ENCODE measurements around the gene RSPH6A. TPM values are rescaled to one million over a fixed set of nuclear protein-coding genes. Genes with fewer than 3 reads are reported as not detected.

The RSPH6A gene
- total and polyA plus RNA-seq, 10 of the 15 experiments (the other 5 are each of a cell fraction or from before 2014, with no cell fraction given), result 0.03 to 0.41 (median 0.22) TPM; not detected in 4

DNA sequence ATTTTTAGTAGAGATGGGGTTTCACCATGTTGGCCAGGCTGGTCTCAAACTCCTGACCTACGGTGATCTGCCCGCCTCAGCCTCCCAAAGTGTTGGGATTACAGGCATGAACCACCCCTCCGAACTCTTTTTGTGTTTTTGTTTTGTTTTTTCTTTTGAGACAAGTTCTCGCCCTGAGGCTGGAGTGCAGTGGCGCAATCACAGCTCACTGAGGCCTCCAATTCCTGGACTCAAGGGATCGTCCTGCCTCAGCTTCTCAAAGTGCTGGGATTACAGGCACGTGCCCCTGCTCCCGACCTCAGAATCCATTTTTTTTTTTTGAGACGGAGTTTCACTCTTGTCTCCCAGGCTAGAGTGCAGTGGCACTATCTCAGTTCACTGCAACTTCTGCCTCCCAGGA lies 57.4 kb downstream of the RSPH6A start:
- no TSS peak for BruUV-seq (replicated peaks)
- no peak for ATAC-seq
- H3K4me2 ChIP-seq (ENCODE audit: control insufficient read depth, insufficient read depth), result no peak overlapping the region
- ChIA-PET CTCF (interaction anchor here (1.0 to 1.1 kb wide), 3 partner anchors 13 to 42 kb away, joined by 3 to 4 read pairs (median 3); no protein-coding TSS in a partner anchor), SMC1A (ENCODE audit: uncharacterized antibody, unreplicated experiment) (no interaction called here), RAD21 (ENCODE audit: unreplicated experiment) (interaction anchor here (1.2 kb wide), 1 partner anchor 12 kb away, joined by 3 read pairs; the partner anchor contains the start of gene SIX5), POLR2A (no interaction called here)
- H3K9ac ChIP-seq (ENCODE audit: control insufficient read depth, insufficient read depth, low read length), result no peak overlapping the region
- no peaks in the 10 kb centered on the region for H3K79me2 ChIP-seq (ENCODE audit: control insufficient read depth, insufficient read depth, low read length)
- H3K36me3 ChIP-seq (ENCODE audit: control insufficient read depth in 2 of 2, insufficient read depth in 2 of 2, low read length in 1 of 2), result no peaks in the 10 kb centered on the region
- FAIRE-seq, result no peak
- H3K27ac ChIP-seq (ENCODE audit: control insufficient read depth, insufficient read depth), result no peak overlapping the region
- TF ChIP-seq ZBED1 (IDR thresholded peaks at IDR 0.05; ENCODE audit: borderline replicate concordance) (no peak), PAX5 (IDR thresholded peaks at IDR 0.05; ENCODE audit: borderline replicate concordance, low read depth, low read length) (no peak), ZNF217 (IDR thresholded peaks at IDR 0.05) (no peak), ZZZ3 (IDR thresholded peaks at IDR 0.05; ENCODE audit: control insufficient read depth, insufficient read length, low read depth) (no peak), STAT1 (conservative IDR thresholded peaks at IDR 0.05) (no peak), RAD51 (IDR thresholded peaks at IDR 0.05) (no peak), SREBF1 (IDR thresholded peaks at IDR 0.05; ENCODE audit: low read length) (no peak)
- TF ChIP-seq, protein P1, sequence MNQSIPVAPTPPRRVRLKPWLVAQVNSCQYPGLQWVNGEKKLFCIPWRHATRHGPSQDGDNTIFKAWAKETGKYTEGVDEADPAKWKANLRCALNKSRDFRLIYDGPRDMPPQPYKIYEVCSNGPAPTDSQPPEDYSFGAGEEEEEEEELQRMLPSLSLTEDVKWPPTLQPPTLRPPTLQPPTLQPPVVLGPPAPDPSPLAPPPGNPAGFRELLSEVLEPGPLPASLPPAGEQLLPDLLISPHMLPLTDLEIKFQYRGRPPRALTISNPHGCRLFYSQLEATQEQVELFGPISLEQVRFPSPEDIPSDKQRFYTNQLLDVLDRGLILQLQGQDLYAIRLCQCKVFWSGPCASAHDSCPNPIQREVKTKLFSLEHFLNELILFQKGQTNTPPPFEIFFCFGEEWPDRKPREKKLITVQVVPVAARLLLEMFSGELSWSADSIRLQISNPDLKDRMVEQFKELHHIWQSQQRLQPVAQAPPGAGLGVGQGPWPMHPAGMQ (IDR thresholded peaks at IDR 0.05; ENCODE audit: borderline replicate concordance), result no peak
- H3K4me1 ChIP-seq (ENCODE audit: control insufficient read depth, insufficient read depth, low read length), result no peaks in the 10 kb centered on the region
- no peaks in the 10 kb centered on the region for H3K9me3 ChIP-seq (replicated peaks; ENCODE audit: control insufficient read depth, insufficient read depth, low read length)
- in situ Hi-C loops (cut with MboI), result no loop called here
- H3K4me3 ChIP-seq, result no peak overlapping the region
- no peak for DNase-seq (ENCODE audit: low read depth, low spot score)
- no peaks in the 10 kb centered on the region for H4K20me1 ChIP-seq (ENCODE audit: control insufficient read depth, insufficient read depth)
- no peak overlapping the region for H2AFZ ChIP-seq (ENCODE audit: control insufficient read depth, low read depth, low read length)
- 51% methylated on average over 9 of the region's 9 CpGs for WGBS (ENCODE audit: insufficient coverage, insufficient replicate concordance, low lambda C conversion rate, missing lambda C conversion rate)
- H3K27me3 ChIP-seq (replicated peaks in 1 of 2; ENCODE audit: control insufficient read depth in 2 of 2, insufficient read depth in 2 of 2, low read length in 1 of 2), result no peaks in the 10 kb centered on the region
- intact Hi-C loops (cut with micrococcal nuclease; ENCODE audit: unreplicated experiment), result no loop called here
